ENCODE results near the gene RNF167. TPM values are rescaled to one million over a fixed set of nuclear protein-coding genes. Genes with fewer than 3 reads are reported as not detected.

Gene RNF167
- total and polyA plus RNA-seq, 2 of the 13 experiments (the other 11 are each of a cell fraction or from before 2014, with no cell fraction given) = 44.1 to 45.4 TPM

- TF ChIP-seq, protein P1, sequence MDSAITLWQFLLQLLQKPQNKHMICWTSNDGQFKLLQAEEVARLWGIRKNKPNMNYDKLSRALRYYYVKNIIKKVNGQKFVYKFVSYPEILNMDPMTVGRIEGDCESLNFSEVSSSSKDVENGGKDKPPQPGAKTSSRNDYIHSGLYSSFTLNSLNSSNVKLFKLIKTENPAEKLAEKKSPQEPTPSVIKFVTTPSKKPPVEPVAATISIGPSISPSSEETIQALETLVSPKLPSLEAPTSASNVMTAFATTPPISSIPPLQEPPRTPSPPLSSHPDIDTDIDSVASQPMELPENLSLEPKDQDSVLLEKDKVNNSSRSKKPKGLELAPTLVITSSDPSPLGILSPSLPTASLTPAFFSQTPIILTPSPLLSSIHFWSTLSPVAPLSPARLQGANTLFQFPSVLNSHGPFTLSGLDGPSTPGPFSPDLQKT (CRISPR knock-in tag; IDR thresholded peaks at IDR 0.05; ENCODE audit: borderline replicate concordance) = no peak
- TF ChIP-seq RFX5 (IDR thresholded peaks at IDR 0.05; ENCODE audit: low read depth, low read length) (no peak), PITX1 (CRISPR knock-in tag; IDR thresholded peaks at IDR 0.05) (0 out of 2 replicates have a peak, but pooled peaks have one; percentile 15), ZBTB7B (CRISPR knock-in tag; IDR thresholded peaks at IDR 0.05) (0 out of 2 replicates have a peak, but pooled peaks have one; percentile 22), ZNF781 (CRISPR knock-in tag; IDR thresholded peaks at IDR 0.05; ENCODE audit: borderline replicate concordance, not compliant biosample characterization) (no peak), ZNF616 (CRISPR knock-in tag; IDR thresholded peaks at IDR 0.05; ENCODE audit: low read depth) (peak; percentile 9; the same call in 1 of the 2 replicates), MAZ (IDR thresholded peaks at IDR 0.05; ENCODE audit: borderline replicate concordance, low read depth, low read length) (no peak), MAZ (CRISPR knock-in tag; IDR thresholded peaks at IDR 0.05; ENCODE audit: low read depth) (peak; percentile 74), ETV5 (CRISPR knock-in tag; IDR thresholded peaks at IDR 0.05; ENCODE audit: borderline replicate concordance) (peak; percentile 21; the same call in 1 of the 2 replicates), GABPB1 (CRISPR knock-in tag; IDR thresholded peaks at IDR 0.05) (peak; percentile 88), ZNF841 (CRISPR knock-in tag; IDR thresholded peaks at IDR 0.05; ENCODE audit: borderline replicate concordance) (no peak), NONO (IDR thresholded peaks at IDR 0.05) (no peak), NONO (CRISPR knock-in tag; conservative IDR thresholded peaks at IDR 0.05) (no peak; the same call in 1 of the 2 replicates), ZNF501 (CRISPR knock-in tag; IDR thresholded peaks at IDR 0.05) (peak; percentile 14; the same call in 1 of the 2 replicates), ZBTB4 (CRISPR knock-in tag; IDR thresholded peaks at IDR 0.05; ENCODE audit: borderline replicate concordance) (no peak), ZFY (CRISPR knock-in tag; IDR thresholded peaks at IDR 0.05) (peak; percentile 68), PRPF4 (IDR thresholded peaks at IDR 0.05; ENCODE audit: low read depth, low read length, poor library complexity, severe bottlenecking) (no peak), GATAD1 (CRISPR knock-in tag; IDR thresholded peaks at IDR 0.05) (no peak; the same call in 1 of the 2 replicates), ZNF326 (CRISPR knock-in tag; IDR thresholded peaks at IDR 0.05; ENCODE audit: borderline replicate concordance) (no peak), ATF7-NPFF (CRISPR knock-in tag; IDR thresholded peaks at IDR 0.05; ENCODE audit: low read depth) (peak; percentile 22; the same call in 1 of the 2 replicates)
- TF ChIP-seq, protein P2, sequence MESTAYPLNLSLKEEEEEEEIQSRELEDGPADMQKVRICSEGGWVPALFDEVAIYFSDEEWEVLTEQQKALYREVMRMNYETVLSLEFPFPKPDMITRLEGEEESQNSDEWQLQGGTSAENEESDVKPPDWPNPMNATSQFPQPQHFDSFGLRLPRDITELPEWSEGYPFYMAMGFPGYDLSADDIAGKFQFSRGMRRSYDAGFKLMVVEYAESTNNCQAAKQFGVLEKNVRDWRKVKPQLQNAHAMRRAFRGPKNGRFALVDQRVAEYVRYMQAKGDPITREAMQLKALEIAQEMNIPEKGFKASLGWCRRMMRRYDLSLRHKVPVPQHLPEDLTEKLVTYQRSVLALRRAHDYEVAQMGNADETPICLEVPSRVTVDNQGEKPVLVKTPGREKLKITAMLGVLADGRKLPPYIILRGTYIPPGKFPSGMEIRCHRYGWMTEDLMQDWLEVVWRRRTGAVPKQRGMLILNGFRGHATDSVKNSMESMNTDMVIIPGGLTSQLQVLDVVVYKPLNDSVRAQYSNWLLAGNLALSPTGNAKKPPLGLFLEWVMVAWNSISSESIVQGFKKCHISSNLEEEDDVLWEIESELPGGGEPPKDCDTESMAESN (CRISPR knock-in tag; conservative IDR thresholded peaks at IDR 0.05) = peak; percentile 27; the same call in 1 of the 2 replicates
- TF ChIP-seq, protein P3, sequence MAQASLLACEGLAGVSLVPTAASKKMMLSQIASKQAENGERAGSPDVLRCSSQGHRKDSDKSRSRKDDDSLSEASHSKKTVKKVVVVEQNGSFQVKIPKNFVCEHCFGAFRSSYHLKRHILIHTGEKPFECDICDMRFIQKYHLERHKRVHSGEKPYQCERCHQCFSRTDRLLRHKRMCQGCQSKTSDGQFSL (CRISPR knock-in tag; IDR thresholded peaks at IDR 0.05) = 0 out of 2 replicates have a peak, but pooled peaks have one; percentile 42
Observed at GRCh38 chr17:4947411-4948165, 7.5 kb downstream of the RNF167 start (continued).

Data from HepG2 (cell line).